T47D (cell line): ENCODE measurements around the gene MYLK4.
"Not testable (repeated sequence)": the region's sequence is repeated elsewhere in the genome, so short reads cannot be mapped to it uniquely, and the experiment has no call there.

Experiments used
- DNase-seq, 2 experiments: peaks; one replicate each; pipeline versions ENCODE4 v3.0.0 to v3.0.0-alpha.2; 2011 to 2012; ENCODE audit warnings: low read depth in 1 of 2, low spot score in 1 of 2
- JUND ChIP-seq: IDR thresholded peaks from 2 replicates; pipeline ENCODE4 v1.6.1; 2012; ENCODE audit warnings: low read depth
- in situ Hi-C: cut with HindIII; loops from 2 replicates; pipeline ENCODE4 v1.10.0; 2016; ENCODE audit warnings: low sequenced_read_pairs, low pct_unique_long_range_greater_than_20kb

The MYLK4 gene

GRCh38 chr6:2772840-2773239 lies 22.1 kb upstream of the MYLK4 start:
- no peak for DNase-seq
- TF ChIP-seq JUND, result no peak
- in situ Hi-C loops, result no loop called here

GRCh38 chr6:2771079-2771478 lies 20.4 kb upstream of the MYLK4 start:
- in situ Hi-C loops, result no loop called here
- DNase-seq, result no peak
- TF ChIP-seq JUND, result no peak

GRCh38 chr6:2770171-2770570 lies 19.4 kb upstream of the MYLK4 start:
- in situ Hi-C loops, result no loop called here
- no peak for TF ChIP-seq JUND
- DNase-seq, result no peak

- no peak for TF ChIP-seq JUND
- in situ Hi-C loops, result no loop called here
- no peak for DNase-seq
Measured at GRCh38 chr6:2768696-2769095, 18.0 kb upstream of the MYLK4 start.

- in situ Hi-C loops, result no loop called here
- no peak for DNase-seq
- TF ChIP-seq JUND, result no peak
Measured at GRCh38 chr6:2767657-2768524, 17.2 kb upstream of the MYLK4 start.

- TF ChIP-seq JUND, result no peak
- in situ Hi-C loops, result no loop called here
- DNase-seq, result no peak
Measured at GRCh38 chr6:2766767-2767656, 16.3 kb upstream of the MYLK4 start.

- DNase-seq, result peak; percentile 53 to 72
- TF ChIP-seq JUND, result no peak
- in situ Hi-C loops, result no loop called here
Measured at GRCh38 chr6:2765896-2766766, 15.4 kb upstream of the MYLK4 start.

- peak; percentile 98 to 99 for DNase-seq
- no peak for TF ChIP-seq JUND
- in situ Hi-C loops, result no loop called here
Measured at GRCh38 chr6:2765166-2765895, 14.6 kb upstream of the MYLK4 start, which contains the start of gene WRNIP1. Gene WRNIP1 (plus strand): TSS chr6:2765393. CDS start chr6:2765623, 230 bp downstream.

GRCh38 chr6:2764610-2765165 lies 14.0 kb upstream of the MYLK4 start:
- peak; percentile 71 for DNase-seq
- no peak for TF ChIP-seq JUND
- in situ Hi-C loops, result no loop called here

GRCh38 chr6:2763876-2764540 lies 13.3 kb upstream of the MYLK4 start:
- no peak for DNase-seq
- in situ Hi-C loops, result no loop called here

GRCh38 chr6:2763345-2763841 lies 12.7 kb upstream of the MYLK4 start:
- TF ChIP-seq JUND, result no peak
- DNase-seq, result no peak

More at GRCh38 chr6:2763876-2764540, 13.3 kb upstream of the MYLK4 start:
- no peak for TF ChIP-seq JUND

GRCh38 chr6:2762868-2763267 lies 12.1 kb upstream of the MYLK4 start:
- in situ Hi-C loops, result not testable (repeated sequence)
- peak in 1 of 2 experiments; percentile 22 for DNase-seq

More at GRCh38 chr6:2763345-2763841, 12.7 kb upstream of the MYLK4 start:
- in situ Hi-C loops, result no loop called here
